COLO829 (cell line): Measurements from ENCODE around the gene WNT7A.
A peak's percentile ranks its signal among the peaks of the same experiment; 100 is the strongest.
"Not testable (repeated sequence)": the region's sequence is repeated elsewhere in the genome, so short reads cannot be mapped to it uniquely, and the experiment has no call there.

Experiments
- DNase-seq: peaks from one replicate; pipeline ENCODE4 v3.0.0; 2012; ENCODE audit warnings: low spot score

The WNT7A gene

GRCh38 chr3:13879946-13880810, at the start of gene WNT7A:
WNT7A (minus strand) TSS chr3:13880071; CDS start chr3:13879816, 255 bp downstream.
- DNase-seq, result no peak

GRCh38 chr3:13928741-13929140, 48.9 kb upstream of the WNT7A start:
- DNase-seq, result not testable (repeated sequence)

- no peak for DNase-seq
Observed at GRCh38 chr3:13927295-13927694, 47.4 kb upstream of the WNT7A start.

- DNase-seq, result no peak
Observed at GRCh38 chr3:13916375-13916774, 36.5 kb upstream of the WNT7A start.

- DNase-seq, result no peak
Observed at GRCh38 chr3:13902648-13903238, 22.9 kb upstream of the WNT7A start.

GRCh38 chr3:13901935-13902584, 22.2 kb upstream of the WNT7A start:
- DNase-seq, result no peak

- no peak for DNase-seq
Observed at GRCh38 chr3:13898346-13898745, 18.5 kb upstream of the WNT7A start.

- DNase-seq, result peak; percentile 26
Observed at GRCh38 chr3:13896473-13897154, 16.7 kb upstream of the WNT7A start.

- peak; percentile 65 for DNase-seq
Observed at GRCh38 chr3:13895155-13896105, 15.6 kb upstream of the WNT7A start.

GRCh38 chr3:13894807-13895154, 14.9 kb upstream of the WNT7A start:
- DNase-seq, result no peak

- no peak for DNase-seq
Observed at GRCh38 chr3:13894096-13894806, 14.4 kb upstream of the WNT7A start.

- no peak for DNase-seq
Observed at GRCh38 chr3:13892304-13892703, 12.4 kb upstream of the WNT7A start.

- no peak for DNase-seq
Observed at GRCh38 chr3:13891492-13892073, 11.7 kb upstream of the WNT7A start.

- DNase-seq, result no peak
Observed at GRCh38 chr3:13891017-13891392, 11.1 kb upstream of the WNT7A start.

- no peak for DNase-seq
Observed at GRCh38 chr3:13890377-13891016, 10.6 kb upstream of the WNT7A start.

- DNase-seq, result no peak
Observed at GRCh38 chr3:13888576-13888975, 8.7 kb upstream of the WNT7A start.

- DNase-seq, result no peak
Observed at GRCh38 chr3:13887495-13888300, 7.8 kb upstream of the WNT7A start.

GRCh38 chr3:13886593-13887129, 6.8 kb upstream of the WNT7A start:
- no peak for DNase-seq

- no peak for DNase-seq
Observed at GRCh38 chr3:13885704-13886010, 5.8 kb upstream of the WNT7A start.
